Prostate gland (tissue), 2 donors: ENCODE data around the gene LACTBL1. TPM values are rescaled to one million over a fixed set of nuclear protein-coding genes. Genes with fewer than 3 reads are reported as not detected.

Experiments used
- total RNA-seq, 2 donors: library from RNA; depleted of rRNA; stranded (reverse); fragments of >200 nt; gene quantifications; one replicate each; pipeline ENCODE4 v1.1.0, GENCODE V29; 2016

The LACTBL1 gene
- total RNA-seq, 2 donors from 2014 or later = not detected

Other genes starting within 250 kb of the LACTBL1 start
- not detected for gene TEX46, start 43.0 kb upstream of the LACTBL1 start, total RNA-seq
- 10 to 100 TPM; 75.1 to 94.5 TPM for gene KDM1A, start 46.6 kb upstream of the LACTBL1 start, total RNA-seq
- gene LUZP1, start 196.0 kb upstream of the LACTBL1 start, total RNA-seq = 10 to 100 TPM; 16.9 to 17.5 TPM
- gene HTR1D, start 244.6 kb upstream of the LACTBL1 start, total RNA-seq = under 1 TPM; 0.09 to 0.28 TPM